Endodermal cell (in vitro differentiated cells): Measurements from ENCODE around the gene CCNI. TPM values are rescaled to one million over a fixed set of nuclear protein-coding genes. Genes with fewer than 3 reads are reported as not detected.

Source experiments
- DNase-seq: peaks from one replicate; pipeline ENCODE4 v3.0.0-alpha.2; 2017
- H3K27ac ChIP-seq: 2 replicates; pipeline ENCODE4 v1.5.1; 2013; ENCODE audit warnings: mild to moderate bottlenecking, low read depth, low read length, moderate library complexity
- H3K27me3 ChIP-seq: 2 replicates; pipeline ENCODE4 v1.6.1; 2013; ENCODE audit warnings: mild to moderate bottlenecking, low read length, moderate library complexity; ENCODE audit not compliant: insufficient read depth, control insufficient read depth, poor library complexity, severe bottlenecking
- H3K36me3 ChIP-seq: 2 replicates; pipeline ENCODE4 v1.7.0; 2013; ENCODE audit warnings: mild to moderate bottlenecking, low read length, moderate library complexity; ENCODE audit not compliant: control insufficient read depth, insufficient read depth
- H3K4me1 ChIP-seq: one replicate; pipeline ENCODE4 v1.7.0; 2013; ENCODE audit warnings: low read length; ENCODE audit not compliant: control insufficient read depth, insufficient read depth
- H3K4me3 ChIP-seq: 2 replicates; pipeline ENCODE4 v1.5.1; 2013; ENCODE audit warnings: mild to moderate bottlenecking, low read length, moderate library complexity
- H3K9ac ChIP-seq: 2 replicates; pipeline ENCODE4 v1.6.1; 2013; ENCODE audit warnings: mild to moderate bottlenecking, low read length, moderate library complexity; ENCODE audit not compliant: poor library complexity, severe bottlenecking; ENCODE audit errors: extremely low read depth
- H3K9me3 ChIP-seq: 2 replicates; pipeline ENCODE4 v1.6.1; 2013; ENCODE audit warnings: mild to moderate bottlenecking, low read length, moderate library complexity; ENCODE audit not compliant: control insufficient read depth
- H3K27ac Mint-ChIP-seq: 2 replicates; pipeline ENCODE4 v1.8.0; 2020; ENCODE audit warnings: mixed read lengths
- H3K27me3 Mint-ChIP-seq: 2 replicates; pipeline ENCODE4 v1.8.0; 2021; ENCODE audit warnings: mild to moderate bottlenecking, mixed read lengths; ENCODE audit not compliant: insufficient read depth
- H3K36me3 Mint-ChIP-seq: 2 replicates; pipeline ENCODE4 v1.8.0; 2020; ENCODE audit warnings: low read depth, mixed read lengths
- H3K4me1 Mint-ChIP-seq: 2 replicates; pipeline ENCODE4 v1.8.0; 2020; ENCODE audit warnings: mixed read lengths
- H3K4me3 Mint-ChIP-seq: 2 replicates; pipeline ENCODE4 v1.8.0; 2020; ENCODE audit warnings: mild to moderate bottlenecking, moderate library complexity, mixed read lengths
- H3K9me3 Mint-ChIP-seq: 2 replicates; pipeline ENCODE4 v1.8.0; 2020; ENCODE audit warnings: mild to moderate bottlenecking, mixed read lengths
- CTCF ChIP-seq: fragments of 200-600 bp; sonication (generic); conservative IDR thresholded peaks from 2 replicates; pipeline ENCODE4 v1.5.0; 2021; ENCODE audit warnings: antibody characterized with exemption, mild to moderate bottlenecking
- WGBS, 2 experiments: methylation state at CpG; one replicate each; pipeline versions ENCODE4 v1.1.5 to v1.1.7; 2013; ENCODE audit warnings: missing lambda C conversion rate in 2 of 2, mixed read lengths in 1 of 2; ENCODE audit not compliant: insufficient coverage in 1 of 2, insufficient read length in 1 of 2; 5-methylcytosine and 5-hydroxymethylcytosine counted together
- total RNA-seq, 2 donors: library from RNA; stranded (reverse); fragmentation: NEBNext Ultra II Directional in 1 of 2; extraction: Animal tissue kit (Norgen Biotek cat#: 25700) in 1 of 2; gene quantifications; 2 replicates in 1 of 2; 3 replicates in 1 of 2; pipeline ENCODE4 v1.2.1, GENCODE V29; 2021

The CCNI gene
- total RNA-seq, 2 donors from 2014 or later = 283 to 302 TPM

GRCh38 chr4:77014256-77014655, 61.5 kb downstream of the CCNI start:
- 100% methylated on average over 1 of the region's 1 CpG; no CpG with 5 or more reads in 1 of the 2 experiments for WGBS, 2 experiments
- Mint-ChIP-seq H3K9me3 (no peaks in the 10 kb centered on the region), H3K36me3 (peaks cover 30% of the 10 kb centered on the region), H3K4me3 (no peak overlapping the region), H3K27ac (no peak overlapping the region), H3K27me3 (no peaks in the 10 kb centered on the region), H3K4me1 (peaks cover 56% of the 10 kb centered on the region)
- no peak for TF ChIP-seq CTCF
- H3K9me3 ChIP-seq = no peaks in the 10 kb centered on the region
- H3K4me1 ChIP-seq = peaks cover 23% of the 10 kb centered on the region
- DNase-seq = no peak
- H3K4me3 ChIP-seq = no peak overlapping the region
- no peaks in the 10 kb centered on the region for H3K27me3 ChIP-seq
- H3K9ac ChIP-seq = no peak overlapping the region
- no peak overlapping the region for H3K27ac ChIP-seq
- H3K36me3 ChIP-seq = peaks cover 49% of the 10 kb centered on the region

- no peak for DNase-seq
- WGBS, 2 experiments = 68 to 80% methylated on average over 2 to 5 of the region's 5 CpGs
- Mint-ChIP-seq H3K27ac (peak overlapping the region; percentile 80), H3K27me3 (no peaks in the 10 kb centered on the region), H3K4me1 (peaks cover 69% of the 10 kb centered on the region), H3K36me3 (peaks cover 30% of the 10 kb centered on the region), H3K9me3 (no peaks in the 10 kb centered on the region), H3K4me3 (peak overlapping the region; percentile 31)
- Histone ChIP-seq H3K9ac (no peak overlapping the region), H3K27me3 (no peaks in the 10 kb centered on the region), H3K27ac (no peak overlapping the region), H3K4me1 (peaks cover 23% of the 10 kb centered on the region), H3K9me3 (no peaks in the 10 kb centered on the region), H3K4me3 (no peak overlapping the region), H3K36me3 (peaks cover 38% of the 10 kb centered on the region)
- TF ChIP-seq CTCF = no peak
These were observed 63.1 kb downstream of the CCNI start for GRCh38 chr4:77012726-77013125.

- H3K27ac ChIP-seq = no peak overlapping the region
- no peaks in the 10 kb centered on the region for H3K27me3 ChIP-seq
- no peak overlapping the region for H3K4me3 Mint-ChIP-seq
- no peaks in the 10 kb centered on the region for H3K9me3 Mint-ChIP-seq
- H3K27ac Mint-ChIP-seq = no peak overlapping the region
- WGBS, 2 experiments = 98 to 100% methylated on average over 2 to 3 of the region's 3 CpGs
- no peak overlapping the region for H3K9ac ChIP-seq
- H3K36me3 Mint-ChIP-seq = peaks cover 27% of the 10 kb centered on the region
- no peak for TF ChIP-seq CTCF
- no peak for DNase-seq
- H3K36me3 ChIP-seq = peaks cover 39% of the 10 kb centered on the region
- H3K9me3 ChIP-seq = no peaks in the 10 kb centered on the region
- H3K27me3 Mint-ChIP-seq = no peaks in the 10 kb centered on the region
- peaks cover 80% of the 10 kb centered on the region for H3K4me1 Mint-ChIP-seq
- H3K4me3 ChIP-seq = no peak overlapping the region
- peaks cover 23% of the 10 kb centered on the region for H3K4me1 ChIP-seq
These were observed 64.9 kb downstream of the CCNI start for GRCh38 chr4:77010841-77011354.
